Muscle layer of colon (tissue), 2 donors: ENCODE results near the gene NOTCH1.

ENCODE experiments used
- H3K27ac ChIP-seq: one replicate; pipeline ENCODE4 v1.7.0; 2013; ENCODE audit warnings: low read depth, mild to moderate bottlenecking, low read length, moderate library complexity
- H3K27me3 ChIP-seq, 2 donors: one replicate each; pipeline ENCODE4 v1.7.0; 2013; ENCODE audit warnings: low read length in 2 of 2, mild to moderate bottlenecking in 2 of 2; ENCODE audit not compliant: insufficient read depth in 2 of 2, control insufficient read depth in 1 of 2
- H3K36me3 ChIP-seq: one replicate; pipeline ENCODE4 v1.7.0; 2013; ENCODE audit warnings: mild to moderate bottlenecking, low read length; ENCODE audit not compliant: insufficient read depth
- H3K4me1 ChIP-seq: one replicate; pipeline ENCODE4 v1.7.0; 2013; ENCODE audit warnings: mild to moderate bottlenecking, low read length; ENCODE audit not compliant: insufficient read depth
- H3K4me3 ChIP-seq, 2 donors: one replicate each; pipeline ENCODE4 v1.7.0; 2013; ENCODE audit warnings: low read length in 2 of 2, low read depth in 1 of 2, mild to moderate bottlenecking in 1 of 2, moderate library complexity in 1 of 2
- H3K9ac ChIP-seq: one replicate; pipeline ENCODE4 v1.7.0; 2013; ENCODE audit warnings: low read length
- H3K9me3 ChIP-seq: one replicate; pipeline ENCODE4 v1.7.0; 2013; ENCODE audit warnings: mild to moderate bottlenecking, low read length
- donor health status: abdominal sarcoma.
- donor health status: Adenocarcinoma of cecum.

Gene NOTCH1

GRCh38 chr9:136451221-136451877 is 94.5 kb downstream of the NOTCH1 start:
- H3K4me1 ChIP-seq = no peaks in the 10 kb centered on the region
- no peaks in the 10 kb centered on the region for H3K9me3 ChIP-seq
- no peak overlapping the region for H3K4me3 ChIP-seq
- no peaks in the 10 kb centered on the region for H3K27me3 ChIP-seq
- no peak overlapping the region for H3K27ac ChIP-seq
- H3K36me3 ChIP-seq = peaks cover 85% of the 10 kb centered on the region
- no peak overlapping the region for H3K9ac ChIP-seq

GRCh38 chr9:136448655-136449054 is 97.2 kb downstream of the NOTCH1 start:
- no peak overlapping the region for H3K4me3 ChIP-seq
- H3K9me3 ChIP-seq = no peaks in the 10 kb centered on the region
- no peaks in the 10 kb centered on the region for H3K4me1 ChIP-seq
- no peaks in the 10 kb centered on the region for H3K27me3 ChIP-seq
- H3K36me3 ChIP-seq = peaks cover 78% of the 10 kb centered on the region
- no peak overlapping the region for H3K9ac ChIP-seq
- no peak overlapping the region for H3K27ac ChIP-seq

- no peak overlapping the region for H3K4me3 ChIP-seq
- H3K36me3 ChIP-seq = peaks cover 80% of the 10 kb centered on the region
- H3K27ac ChIP-seq = no peak overlapping the region
- H3K27me3 ChIP-seq = no peaks in the 10 kb centered on the region
- H3K4me1 ChIP-seq = no peaks in the 10 kb centered on the region
- no peak overlapping the region for H3K9ac ChIP-seq
- H3K9me3 ChIP-seq = no peaks in the 10 kb centered on the region
Measured at GRCh38 chr9:136447173-136447778, 98.6 kb downstream of the NOTCH1 start.

- H3K27ac ChIP-seq = no peak overlapping the region
- H3K4me3 ChIP-seq = no peak overlapping the region
- no peaks in the 10 kb centered on the region for H3K27me3 ChIP-seq
- peaks cover 84% of the 10 kb centered on the region for H3K36me3 ChIP-seq
- H3K9me3 ChIP-seq = no peaks in the 10 kb centered on the region
- H3K4me1 ChIP-seq = no peaks in the 10 kb centered on the region
- no peak overlapping the region for H3K9ac ChIP-seq
Measured at GRCh38 chr9:136445799-136446198, 100.0 kb downstream of the NOTCH1 start.
